Hepatocyte (in vitro differentiated cells): Measurements from ENCODE around the gene EEF1AKMT2.

Experiments
- EZH2 ChIP-seq: fragments of 200-600 bp; sonication (generic); IDR thresholded peaks from 2 replicates; pipeline ENCODE4 v1.6.1; 2016; ENCODE audit warnings: antibody characterized with exemption, mild to moderate bottlenecking, borderline replicate concordance
- TF ChIP-seq, protein P1 (sequence below): fragments of 200-600 bp; sonication (generic); IDR thresholded peaks from 2 replicates; pipeline ENCODE4 v1.5.1; 2016; ENCODE audit warnings: antibody characterized with exemption, mild to moderate bottlenecking; ENCODE audit not compliant: poor library complexity

DNA sequence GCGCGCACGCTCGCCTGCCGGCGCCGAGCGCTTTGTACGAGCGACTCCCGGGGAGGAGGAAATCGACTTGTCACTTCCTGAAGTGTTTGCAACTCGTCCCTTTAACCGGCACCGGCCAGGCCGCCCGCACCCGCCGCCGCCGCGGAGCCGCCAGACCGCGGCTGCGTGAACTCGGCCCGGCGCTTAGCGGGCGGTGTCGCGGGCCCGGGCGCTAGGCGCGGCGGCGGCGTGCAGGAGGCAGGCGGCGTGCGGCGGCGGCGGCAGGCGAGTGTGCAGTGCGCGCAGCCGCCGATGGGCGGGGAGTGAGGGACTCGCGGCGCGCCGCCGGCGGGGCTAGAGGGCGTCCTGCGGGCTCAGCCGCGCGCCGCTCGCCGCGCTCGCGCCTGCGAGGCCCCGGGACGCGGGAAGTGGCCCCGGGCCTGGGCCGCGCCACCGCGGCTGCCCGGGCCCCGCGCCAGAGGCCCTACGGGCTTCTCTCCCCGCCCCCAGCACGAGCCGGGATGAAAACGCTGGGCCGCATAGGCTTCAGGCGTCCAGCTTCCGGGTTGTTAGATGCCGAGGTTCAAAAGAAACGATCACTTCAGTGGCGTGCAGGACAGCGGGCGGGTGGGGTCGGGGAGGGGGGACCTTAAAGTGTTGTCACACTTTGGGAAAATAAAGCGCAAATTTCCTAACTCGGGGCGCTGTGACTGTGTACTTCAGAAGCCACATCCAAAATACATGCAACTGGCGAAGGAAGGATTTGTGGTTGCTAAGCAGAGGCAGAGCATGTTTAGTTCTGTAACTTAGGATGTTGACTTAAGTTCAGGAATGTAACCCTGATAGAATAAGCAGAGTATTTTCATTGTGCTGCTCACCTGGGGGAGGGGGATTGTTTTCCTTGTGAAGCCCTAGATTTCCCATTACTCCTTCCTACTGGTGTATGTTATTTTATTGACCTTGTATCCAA is 47.3 kb downstream of the EEF1AKMT2 start, which contains the start of gene FAM53B:
- TF ChIP-seq, protein P1, sequence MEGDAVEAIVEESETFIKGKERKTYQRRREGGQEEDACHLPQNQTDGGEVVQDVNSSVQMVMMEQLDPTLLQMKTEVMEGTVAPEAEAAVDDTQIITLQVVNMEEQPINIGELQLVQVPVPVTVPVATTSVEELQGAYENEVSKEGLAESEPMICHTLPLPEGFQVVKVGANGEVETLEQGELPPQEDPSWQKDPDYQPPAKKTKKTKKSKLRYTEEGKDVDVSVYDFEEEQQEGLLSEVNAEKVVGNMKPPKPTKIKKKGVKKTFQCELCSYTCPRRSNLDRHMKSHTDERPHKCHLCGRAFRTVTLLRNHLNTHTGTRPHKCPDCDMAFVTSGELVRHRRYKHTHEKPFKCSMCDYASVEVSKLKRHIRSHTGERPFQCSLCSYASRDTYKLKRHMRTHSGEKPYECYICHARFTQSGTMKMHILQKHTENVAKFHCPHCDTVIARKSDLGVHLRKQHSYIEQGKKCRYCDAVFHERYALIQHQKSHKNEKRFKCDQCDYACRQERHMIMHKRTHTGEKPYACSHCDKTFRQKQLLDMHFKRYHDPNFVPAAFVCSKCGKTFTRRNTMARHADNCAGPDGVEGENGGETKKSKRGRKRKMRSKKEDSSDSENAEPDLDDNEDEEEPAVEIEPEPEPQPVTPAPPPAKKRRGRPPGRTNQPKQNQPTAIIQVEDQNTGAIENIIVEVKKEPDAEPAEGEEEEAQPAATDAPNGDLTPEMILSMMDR, result no peak
- TF ChIP-seq EZH2, result no peak
